RWPE1 (cell line): ENCODE measurements around the gene ACAP2.
A peak's percentile ranks its signal among the peaks of the same experiment; 100 is the strongest.

Experiments used
- CTCF ChIA-PET: fragments of 350-600 bp; sonication (Branson Sonifier 250); formaldehyde crosslinking; extraction: SDS; loops from one replicate; lab custom pipeline; 2021; lab: Yijun Ruan, JAX
- POLR2A ChIA-PET: fragments of 400-600 bp; formaldehyde crosslinking; extraction: SDS; loops from one replicate; lab custom pipeline; 2020; ENCODE audit warnings: antibody characterized with exemption; ENCODE audit not compliant: low non-redundant PET; lab: Yijun Ruan, JAX
- DNase-seq: peaks from one replicate; pipeline ENCODE4 v3.0.0; 2012; ENCODE audit warnings: low spot score
- H3K27ac ChIP-seq: fragments of 450-650 bp; 2 replicates; pipeline ENCODE4 v1.5.1; 2017
- CTCF ChIP-seq: fragments of 450-650 bp; conservative IDR thresholded peaks from 2 replicates; pipeline ENCODE4 v1.5.1; 2017; ENCODE audit warnings: low read depth, mild to moderate bottlenecking

The ACAP2 gene

DNA sequence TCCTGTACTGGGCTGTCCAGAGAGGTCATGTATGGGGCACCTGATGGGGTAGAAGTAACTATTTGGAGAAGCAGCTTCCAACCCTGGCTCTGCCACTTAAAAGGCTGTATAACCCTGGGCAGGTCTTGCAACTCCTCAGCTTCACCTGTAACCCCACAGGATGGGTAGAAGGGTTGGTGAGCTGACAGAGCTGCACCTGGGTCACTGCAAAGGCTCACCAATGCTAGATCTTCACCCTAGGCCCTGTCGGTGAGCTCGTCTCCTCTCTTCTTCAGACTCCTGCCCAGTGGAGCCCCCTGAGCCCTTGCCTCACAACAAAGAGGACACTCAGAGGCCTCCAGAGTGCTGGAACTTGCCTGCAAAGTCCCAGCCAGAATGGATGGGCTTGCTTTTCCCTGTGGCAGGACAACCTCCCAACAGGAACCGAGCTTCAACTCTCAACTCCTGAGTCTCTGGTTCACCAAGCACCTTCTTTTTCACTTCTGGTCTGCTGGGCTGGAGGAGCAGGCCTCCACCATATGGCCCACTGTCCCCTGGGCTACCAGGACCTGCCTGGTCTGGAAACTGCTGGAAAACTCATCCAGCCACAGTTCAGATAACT, 217.7 kb downstream of the ACAP2 start:
- ChIA-PET POLR2A (no interaction called here), CTCF (no interaction called here)
- DNase-seq, result no peak
- TF ChIP-seq CTCF, result no peak
- peak overlapping the region; percentile 98 for H3K27ac ChIP-seq
